22Rv1 (cell line): ENCODE measurements around the gene SNRPB.

Experiments used
- ZFX ChIP-seq: fragments of 450-650 bp; IDR thresholded peaks from 2 replicates; pipeline ENCODE4 v1.6.1; 2017; ENCODE audit warnings: antibody characterized with exemption, borderline replicate concordance
- TF ChIP-seq, protein P1 (sequence below): fragments of 450-650 bp; IDR thresholded peaks from 2 replicates; pipeline ENCODE4 v1.5.1; 2017; ENCODE audit warnings: mild to moderate bottlenecking

DNA sequence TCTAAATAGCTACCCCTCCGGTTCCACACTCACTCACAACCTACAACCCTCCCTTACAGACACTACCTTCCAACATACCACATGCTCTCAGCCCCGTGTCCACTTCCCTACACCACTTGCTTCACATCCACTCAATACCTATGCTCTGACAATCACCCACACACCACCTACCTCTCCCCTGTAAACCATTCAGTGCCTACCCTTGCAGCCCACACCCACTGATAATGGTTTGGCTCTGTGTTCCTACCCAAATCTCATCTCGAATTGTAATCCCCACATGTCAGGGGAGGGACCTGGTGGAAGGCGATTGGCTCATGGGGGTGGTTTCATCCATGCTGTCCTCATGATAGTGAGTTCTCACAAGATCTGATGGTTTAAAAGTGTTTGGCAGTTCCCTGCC, 48.0 kb upstream of the SNRPB start:
- TF ChIP-seq, protein P1, sequence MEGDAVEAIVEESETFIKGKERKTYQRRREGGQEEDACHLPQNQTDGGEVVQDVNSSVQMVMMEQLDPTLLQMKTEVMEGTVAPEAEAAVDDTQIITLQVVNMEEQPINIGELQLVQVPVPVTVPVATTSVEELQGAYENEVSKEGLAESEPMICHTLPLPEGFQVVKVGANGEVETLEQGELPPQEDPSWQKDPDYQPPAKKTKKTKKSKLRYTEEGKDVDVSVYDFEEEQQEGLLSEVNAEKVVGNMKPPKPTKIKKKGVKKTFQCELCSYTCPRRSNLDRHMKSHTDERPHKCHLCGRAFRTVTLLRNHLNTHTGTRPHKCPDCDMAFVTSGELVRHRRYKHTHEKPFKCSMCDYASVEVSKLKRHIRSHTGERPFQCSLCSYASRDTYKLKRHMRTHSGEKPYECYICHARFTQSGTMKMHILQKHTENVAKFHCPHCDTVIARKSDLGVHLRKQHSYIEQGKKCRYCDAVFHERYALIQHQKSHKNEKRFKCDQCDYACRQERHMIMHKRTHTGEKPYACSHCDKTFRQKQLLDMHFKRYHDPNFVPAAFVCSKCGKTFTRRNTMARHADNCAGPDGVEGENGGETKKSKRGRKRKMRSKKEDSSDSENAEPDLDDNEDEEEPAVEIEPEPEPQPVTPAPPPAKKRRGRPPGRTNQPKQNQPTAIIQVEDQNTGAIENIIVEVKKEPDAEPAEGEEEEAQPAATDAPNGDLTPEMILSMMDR: no peak
- TF ChIP-seq ZFX: no peak
